NCI-H1417 treated with DMSO at 0.1 percent for 48 hours (cell line): ENCODE results near the gene OXCT1.
"Not testable (repeated sequence)": the region's sequence is repeated elsewhere in the genome, so short reads cannot be mapped to it uniquely, and the experiment has no call there.

Experiments used
- DNase-seq: peaks from one replicate; lab custom pipeline; 2025; lab: John Stamatoyannopoulos, UW

Gene OXCT1

DNA sequence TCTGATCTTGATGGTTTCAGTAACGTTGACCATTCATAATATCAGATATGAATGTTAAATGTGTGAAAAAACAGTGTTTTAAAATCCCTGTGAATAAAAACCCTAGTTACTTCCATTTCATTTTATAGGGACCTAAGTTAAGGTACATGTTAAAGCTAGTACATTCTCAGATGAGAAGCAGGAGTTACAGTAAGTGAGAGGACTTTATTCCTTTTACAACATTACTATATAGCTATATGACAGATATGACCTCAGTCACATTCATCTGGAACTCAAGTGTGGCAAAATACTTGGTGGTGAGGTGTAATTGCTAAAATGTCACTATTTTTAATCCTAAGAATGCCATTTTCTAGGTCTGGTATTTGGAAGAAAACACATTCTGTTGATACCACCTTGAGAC is 96.4 kb downstream of the OXCT1 start:
- no peak for DNase-seq

DNA sequence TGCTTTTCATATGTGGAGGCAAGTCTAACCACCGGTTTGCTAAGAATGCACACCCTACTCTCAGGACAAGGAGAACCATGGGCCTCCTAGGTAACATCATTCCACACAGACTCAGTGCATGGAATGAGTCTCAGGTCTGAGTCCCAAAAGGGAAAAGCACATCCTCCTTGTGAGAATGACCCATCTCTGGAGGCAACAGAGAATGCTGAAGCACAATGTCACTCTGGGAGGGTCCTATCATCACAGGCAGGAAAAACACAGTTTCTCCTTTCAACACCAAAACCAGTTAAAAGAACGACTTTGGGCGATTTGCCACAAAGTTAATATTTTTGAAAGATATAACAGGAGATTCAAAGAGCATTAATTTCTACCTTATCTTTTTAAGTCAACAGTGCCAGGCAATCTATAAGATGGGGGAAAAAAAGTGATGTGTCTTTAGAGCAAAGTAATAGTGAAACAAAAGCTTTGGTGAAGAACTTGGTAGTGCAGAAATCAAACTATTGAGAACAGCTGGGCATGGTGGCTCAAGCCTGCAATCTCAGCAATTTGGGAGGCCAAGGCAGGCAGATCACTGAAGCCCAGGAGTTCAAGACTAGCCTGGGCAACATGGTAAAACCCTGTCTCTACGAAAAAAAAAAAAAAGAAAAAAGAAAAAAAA is 97.3 kb downstream of the OXCT1 start:
- no peak for DNase-seq

DNA sequence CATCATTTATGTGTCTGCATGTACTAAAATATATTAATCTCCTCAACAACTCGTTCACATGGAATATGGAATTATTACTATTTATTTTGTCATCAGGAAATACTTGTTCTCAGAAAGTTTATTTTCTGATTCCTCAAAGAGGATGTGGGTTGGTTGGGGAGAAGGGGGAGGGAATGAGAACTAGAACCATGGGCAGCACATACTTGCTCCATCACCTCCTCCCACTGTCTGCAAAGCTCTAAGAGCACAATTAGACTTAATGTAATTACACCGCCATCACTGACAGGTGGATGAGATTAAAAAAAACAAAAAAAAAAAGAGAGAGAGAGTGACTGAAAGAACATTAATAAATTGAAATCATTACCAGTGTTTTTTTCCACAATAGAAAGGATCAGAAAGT is 98.2 kb downstream of the OXCT1 start:
- peak; percentile 42 for DNase-seq

DNA sequence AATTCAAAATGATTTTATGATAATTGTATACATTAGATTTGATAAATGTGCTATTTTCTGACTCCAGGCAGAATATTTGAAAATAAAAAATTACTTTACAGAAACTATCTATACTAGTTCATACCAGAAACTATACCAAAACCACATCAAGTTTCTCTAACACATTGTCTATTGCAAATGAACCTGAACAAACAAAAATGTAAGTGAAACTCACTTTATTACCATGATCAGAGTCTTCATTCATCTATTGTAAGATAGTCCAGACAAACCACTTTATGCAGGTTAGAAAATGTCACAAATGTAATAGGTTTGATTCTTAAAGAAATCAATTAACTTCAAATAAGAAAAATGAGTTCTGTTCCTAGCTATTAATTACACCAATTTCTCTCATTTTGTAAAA is 99.4 kb downstream of the OXCT1 start:
- DNase-seq = no peak

- DNase-seq = no peak
These were observed 101.5 kb downstream of the OXCT1 start for GRCh38 chr5:41768692-41769091.

DNA sequence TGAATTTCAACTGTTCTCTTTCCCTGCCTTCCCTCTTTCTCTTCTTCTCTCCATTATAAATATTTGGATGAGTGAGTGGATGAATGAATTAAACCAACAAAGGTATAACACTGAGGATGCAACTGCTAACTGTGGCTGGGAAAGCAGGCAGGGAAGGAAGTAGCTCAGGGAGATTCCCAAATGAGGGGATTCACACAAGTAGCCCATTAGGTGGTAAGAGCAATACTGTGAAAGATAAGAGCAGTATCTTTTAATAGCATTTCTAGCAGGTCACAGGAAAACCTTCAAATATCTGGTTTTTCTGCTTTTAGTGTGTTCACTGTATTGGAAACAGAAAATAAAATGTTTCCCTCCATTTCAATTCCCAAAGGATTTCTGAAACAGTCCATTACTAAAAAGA is 105.6 kb downstream of the OXCT1 start:
- DNase-seq = no peak

- DNase-seq = no peak
These were observed 106.7 kb downstream of the OXCT1 start for GRCh38 chr5:41763574-41763973.

- DNase-seq = no peak
These were observed 107.1 kb downstream of the OXCT1 start for GRCh38 chr5:41763081-41763480.

- DNase-seq = no peak
These were observed 107.8 kb downstream of the OXCT1 start for GRCh38 chr5:41762426-41762825.

GRCh38 chr5:41761663-41762062 is 108.6 kb downstream of the OXCT1 start:
- no peak for DNase-seq

- no peak for DNase-seq
These were observed 114.5 kb downstream of the OXCT1 start for GRCh38 chr5:41755705-41756104.

DNA sequence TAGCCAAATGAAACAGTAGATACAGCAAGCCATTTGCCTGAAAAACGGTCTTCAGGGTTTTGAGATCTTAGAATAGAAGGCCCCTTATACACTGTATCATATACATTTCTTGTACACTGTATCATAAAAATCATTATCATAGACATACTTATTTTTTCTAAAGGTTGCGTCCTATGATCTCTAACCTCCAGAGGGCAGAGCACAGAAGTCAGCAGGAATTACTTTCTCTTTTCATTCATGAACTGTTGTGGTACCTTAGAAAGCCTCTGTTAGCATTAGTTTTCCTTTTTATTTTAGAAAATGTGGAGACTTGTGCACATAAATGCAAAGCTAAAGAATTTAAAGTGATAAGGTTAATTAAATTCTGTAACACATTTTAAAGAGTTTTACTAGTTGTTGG is 115.4 kb downstream of the OXCT1 start:
- no peak for DNase-seq

GRCh38 chr5:41751867-41752266 is 118.4 kb downstream of the OXCT1 start:
- DNase-seq = no peak

DNA sequence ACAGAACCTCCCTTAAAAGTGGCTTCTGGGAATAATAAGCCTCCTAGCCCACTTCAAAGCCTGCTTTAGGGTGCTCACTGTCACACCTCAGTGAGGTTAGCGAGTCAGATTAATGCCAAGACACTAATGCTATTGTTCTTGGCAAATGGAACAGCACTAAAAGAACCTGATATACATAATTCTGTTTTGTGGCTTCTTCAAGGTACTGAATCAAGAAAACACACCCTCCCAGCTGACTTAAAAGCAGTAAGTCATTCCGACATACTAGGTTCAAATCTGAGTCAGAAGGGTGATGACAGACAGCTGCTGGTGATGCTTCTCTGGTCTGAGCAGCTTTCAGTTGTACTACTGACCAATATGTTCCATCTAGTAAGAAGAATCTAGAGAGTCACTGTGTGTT is 121.6 kb downstream of the OXCT1 start:
- no peak for DNase-seq

GRCh38 chr5:41747708-41748107 is 122.5 kb downstream of the OXCT1 start:
- DNase-seq = no peak

- DNase-seq = no peak
These were observed 122.9 kb downstream of the OXCT1 start for GRCh38 chr5:41747301-41747700.

DNA sequence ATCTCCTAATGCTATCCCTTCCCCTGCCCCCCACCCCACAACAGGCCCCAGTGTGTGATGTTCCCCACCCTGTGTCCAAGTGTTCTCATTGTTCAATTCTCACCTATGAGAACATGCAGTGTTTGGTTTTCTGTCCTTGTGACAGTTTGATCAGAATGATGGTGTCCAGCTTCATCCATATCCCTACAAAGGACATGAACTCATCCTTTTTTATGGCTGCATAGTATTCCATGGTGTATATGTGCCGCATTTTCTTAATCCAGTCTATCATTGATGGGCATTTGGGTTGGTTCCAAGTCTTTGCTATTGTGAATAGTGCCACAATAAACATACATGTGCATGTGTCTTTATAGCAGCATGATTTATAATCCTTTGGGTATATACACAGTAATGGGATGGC is 127.6 kb downstream of the OXCT1 start:
- DNase-seq = not testable (repeated sequence)

DNA sequence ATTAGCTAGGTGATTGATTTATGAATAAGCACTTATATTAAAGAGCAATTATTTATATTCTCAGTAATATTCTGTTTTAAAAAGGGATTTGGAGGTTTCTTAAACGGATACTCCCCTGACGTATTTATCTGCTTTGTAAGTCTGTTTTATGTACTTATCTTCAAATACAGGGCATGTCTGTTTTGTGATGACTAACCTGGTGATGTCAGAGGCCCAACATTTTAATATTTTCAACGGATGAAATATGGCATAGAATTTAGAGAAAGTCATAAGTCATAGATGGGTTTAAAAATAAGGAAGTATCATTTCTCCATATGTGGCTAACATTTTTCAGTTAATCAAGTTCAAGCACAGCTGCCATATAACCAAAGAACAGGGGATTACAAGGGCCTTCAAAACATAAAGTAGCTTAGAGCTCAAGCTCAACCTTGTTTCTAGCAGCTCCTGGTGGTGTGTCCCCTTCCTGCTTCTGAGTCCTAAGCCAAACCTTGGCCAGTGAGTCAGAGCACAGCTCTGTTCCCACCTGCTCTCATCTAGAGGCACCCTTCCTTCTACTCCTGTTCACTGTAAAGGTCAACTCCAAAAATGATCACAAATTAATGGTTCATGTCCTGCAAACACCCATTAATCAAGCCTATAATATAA is 131.4 kb downstream of the OXCT1 start:
- DNase-seq = no peak

GRCh38 chr5:41736641-41737040 is 133.6 kb downstream of the OXCT1 start:
- no peak for DNase-seq

DNA sequence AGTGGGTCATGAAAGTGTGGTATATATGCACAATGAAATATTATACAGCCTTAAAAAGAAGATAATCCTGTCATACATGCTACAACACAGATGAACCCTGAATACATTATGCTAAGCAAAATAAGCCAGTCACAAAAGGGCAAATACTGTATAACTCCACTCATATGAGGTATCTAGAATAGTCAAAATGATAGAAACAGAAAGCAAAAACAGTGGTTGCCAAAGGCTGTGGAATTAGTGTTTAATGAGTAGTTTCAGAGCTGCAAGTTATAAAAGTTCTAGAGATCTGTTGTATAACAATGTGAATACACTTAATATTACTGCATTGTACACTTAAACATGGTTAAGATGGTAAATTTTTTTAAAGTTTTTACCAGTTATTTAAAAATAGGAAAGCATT is 135.0 kb downstream of the OXCT1 start:
- DNase-seq = no peak

- not testable (repeated sequence) for DNase-seq
These were observed 140.8 kb downstream of the OXCT1 start for GRCh38 chr5:41729381-41729780.

GRCh38 chr5:41728281-41728680 is 141.9 kb downstream of the OXCT1 start:
- no peak for DNase-seq

DNA sequence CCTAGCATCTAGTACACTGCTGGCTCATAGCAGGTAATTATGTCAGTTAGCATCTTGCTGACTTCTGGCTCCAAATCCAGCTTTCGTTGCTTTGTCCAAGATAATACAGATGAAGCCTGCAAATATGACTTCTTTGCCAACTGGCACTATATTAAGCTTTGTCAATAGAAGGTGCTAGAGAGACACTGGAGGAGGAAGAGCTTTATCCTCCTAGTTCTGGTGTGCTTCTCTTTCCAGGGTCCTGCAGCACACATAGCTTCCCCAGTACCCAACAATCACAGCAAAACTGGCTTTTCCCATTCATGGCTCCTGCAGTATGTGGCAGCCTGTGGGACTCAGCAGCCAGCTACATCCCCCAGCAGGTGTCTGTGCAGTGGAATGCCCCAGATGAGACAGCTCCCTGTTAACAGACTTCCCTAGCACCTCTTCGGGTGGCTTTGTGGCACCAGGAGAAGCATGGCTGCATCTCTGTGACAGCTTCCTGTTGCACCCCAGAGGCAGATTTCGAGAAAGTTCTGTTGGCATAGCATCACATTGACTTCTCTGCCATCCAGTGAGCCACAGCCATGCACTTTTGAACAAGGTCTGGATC is 147.8 kb downstream of the OXCT1 start:
- no peak for DNase-seq

DNA sequence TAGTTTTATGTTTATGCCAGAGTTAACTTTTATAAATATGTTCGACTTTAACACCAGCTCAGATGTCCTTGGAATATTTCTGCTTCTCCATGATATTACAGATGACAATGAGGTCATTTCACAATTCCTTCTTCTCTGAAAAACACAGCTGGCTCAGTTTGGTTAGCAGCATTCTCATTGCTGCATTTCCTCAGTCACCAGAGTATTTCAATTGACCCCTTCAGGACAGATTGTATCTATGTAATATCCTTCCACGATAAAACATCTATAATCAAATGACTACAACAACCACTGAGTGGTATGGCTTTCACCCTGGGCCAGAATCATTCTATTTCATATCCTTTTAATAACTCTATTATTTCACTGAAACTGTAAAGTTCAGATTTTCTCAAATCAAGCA is 148.7 kb downstream of the OXCT1 start:
- no peak for DNase-seq
